ENCODE measurements around the gene KRT28. TPM values are rescaled to one million over a fixed set of nuclear protein-coding genes. Genes with fewer than 3 reads are reported as not detected.

KRT28 gene
- polyA plus RNA-seq, 1 experiment = not detected

GRCh38 chr17:40772101-40772500 lies 27.7 kb downstream of the KRT28 start, which contains the start of gene KRT26:
Gene KRT26, minus strand, starts transcription at chr17:40772201. Its CDS starts 88 bp downstream, at chr17:40772113.
- peaks cover 15% of the 10 kb centered on the region for H3K27me3 ChIP-seq (ENCODE audit: control insufficient read depth, insufficient read depth, low read length)

DNA sequence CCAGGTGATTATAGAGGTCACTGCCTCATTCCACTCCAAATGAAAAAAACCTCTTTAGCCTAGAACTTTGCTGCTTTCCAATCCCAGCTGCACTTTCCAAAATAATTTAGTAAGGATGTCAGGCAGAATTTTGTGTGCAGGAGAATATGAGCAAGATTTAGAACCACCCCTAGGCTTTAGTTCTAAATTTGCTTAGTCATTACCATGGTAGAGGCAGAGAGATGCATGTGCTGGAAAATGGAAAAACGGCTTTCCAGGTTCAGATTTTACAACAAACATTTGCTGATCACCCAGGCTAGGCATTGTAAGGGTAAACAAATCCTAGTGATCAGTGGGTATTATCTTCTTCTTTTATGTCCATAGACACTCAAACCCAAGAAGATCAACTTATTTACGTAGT lies 34.1 kb downstream of the KRT28 start:
- ChIA-PET POLR2A (no interaction called here), CTCF (no interaction called here)
- DNase-seq (ENCODE audit: low read depth) = no peak
- Histone ChIP-seq H3K4me3 (ENCODE audit: low read depth, low read length) (no peak overlapping the region), H3K36me3 (ENCODE audit: control insufficient read depth, insufficient read depth, low read length) (no peaks in the 10 kb centered on the region), H3K27me3 (ENCODE audit: control insufficient read depth, insufficient read depth, low read length) (peaks cover 2% of the 10 kb centered on the region)
- TF ChIP-seq CTCF (IDR thresholded peaks at IDR 0.05; ENCODE audit: insufficient read depth, low read depth, low read length) = no peak

More at GRCh38 chr17:40772101-40772500, 27.7 kb downstream of the KRT28 start, which contains the start of gene KRT26:
- Histone ChIP-seq H3K4me3 (ENCODE audit: low read depth, low read length) (no peak within 1 kb of the TSS), H3K36me3 (ENCODE audit: control insufficient read depth, insufficient read depth, low read length) (no peaks in the 10 kb centered on the region)
- ChIA-PET CTCF (interaction anchor here (0.7 to 0.8 kb wide), 2 partner anchors 13 to 32 kb away, joined by 3 to 4 read pairs; no protein-coding TSS in a partner anchor), POLR2A (no interaction called here)
- no peak for DNase-seq (ENCODE audit: low read depth)
- no peak for TF ChIP-seq CTCF (IDR thresholded peaks at IDR 0.05; ENCODE audit: insufficient read depth, low read depth, low read length)

GRCh38 chr17:40763752-40764151 lies 36.0 kb downstream of the KRT28 start:
- ChIA-PET POLR2A (no interaction called here), CTCF (interaction anchor here (0.9 kb wide), 1 partner anchor 118 kb away, joined by 3 read pairs; no protein-coding TSS in a partner anchor)
- Histone ChIP-seq H3K27me3 (ENCODE audit: control insufficient read depth, insufficient read depth, low read length) (no peaks in the 10 kb centered on the region; the same call in 1 of the 2 replicates), H3K4me3 (ENCODE audit: low read depth, low read length) (no peak overlapping the region), H3K36me3 (ENCODE audit: control insufficient read depth, insufficient read depth, low read length) (no peaks in the 10 kb centered on the region)
- TF ChIP-seq CTCF (IDR thresholded peaks at IDR 0.05; ENCODE audit: insufficient read depth, low read depth, low read length) = no peak
- no peak for DNase-seq (ENCODE audit: low read depth)

DNA sequence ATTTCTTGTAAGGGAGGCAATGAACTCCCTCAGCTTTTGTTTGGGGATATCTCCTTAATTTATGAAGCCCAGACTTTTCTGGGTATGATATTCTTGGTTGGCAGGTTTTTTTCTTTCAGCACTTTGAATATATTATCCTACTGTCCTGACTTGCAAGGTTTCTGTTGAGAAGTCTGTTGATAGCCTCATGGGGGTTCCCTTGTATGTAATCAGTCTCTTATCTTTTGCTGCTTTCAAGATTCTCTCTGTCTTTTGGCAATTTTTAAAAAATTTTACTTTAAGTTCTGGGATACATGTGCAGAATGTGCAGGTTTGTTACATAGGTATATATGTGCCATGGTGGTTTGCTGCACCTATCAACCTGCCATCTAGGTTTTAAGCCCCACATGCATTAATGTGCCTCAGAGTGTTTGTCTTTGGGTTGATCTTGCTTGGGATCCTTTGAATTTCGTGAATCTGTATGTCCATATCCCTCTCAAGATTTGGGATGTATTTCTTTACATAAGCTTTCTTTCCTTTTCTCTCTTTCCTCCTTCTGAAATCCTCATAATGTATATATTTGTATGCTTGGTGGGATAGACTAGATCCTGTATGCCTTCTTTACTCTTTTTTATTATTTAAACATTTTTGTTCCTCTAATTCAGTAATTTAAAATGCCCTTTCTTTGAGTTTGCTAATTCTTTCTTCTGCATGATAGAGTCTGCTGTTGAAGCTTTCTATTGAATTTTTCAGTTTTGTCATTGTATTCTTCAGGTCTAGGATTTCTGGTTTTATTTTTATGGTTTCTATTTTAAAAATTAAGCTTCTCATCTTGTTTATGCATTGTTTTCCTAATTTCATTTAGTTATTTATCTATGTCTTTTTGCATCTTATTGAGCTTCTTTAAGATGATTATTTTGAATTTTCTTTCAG lies 39.4 kb downstream of the KRT28 start:
- POLR2A ChIA-PET = no interaction called here
- DNase-seq (ENCODE audit: low read depth) = no peak
- TF ChIP-seq CTCF (IDR thresholded peaks at IDR 0.05; ENCODE audit: insufficient read depth, low read depth, low read length) = no peak
- H3K36me3 ChIP-seq (ENCODE audit: control insufficient read depth, insufficient read depth, low read length) = no peaks in the 10 kb centered on the region
- H3K27me3 ChIP-seq (ENCODE audit: control insufficient read depth, insufficient read depth, low read length) = no peaks in the 10 kb centered on the region
- CTCF ChIA-PET = interaction anchor here (1.0 kb wide), 1 partner anchor 11 kb away, joined by 5 read pairs; no protein-coding TSS in a partner anchor
- no peak overlapping the region for H3K4me3 ChIP-seq (ENCODE audit: low read depth, low read length)

DNA sequence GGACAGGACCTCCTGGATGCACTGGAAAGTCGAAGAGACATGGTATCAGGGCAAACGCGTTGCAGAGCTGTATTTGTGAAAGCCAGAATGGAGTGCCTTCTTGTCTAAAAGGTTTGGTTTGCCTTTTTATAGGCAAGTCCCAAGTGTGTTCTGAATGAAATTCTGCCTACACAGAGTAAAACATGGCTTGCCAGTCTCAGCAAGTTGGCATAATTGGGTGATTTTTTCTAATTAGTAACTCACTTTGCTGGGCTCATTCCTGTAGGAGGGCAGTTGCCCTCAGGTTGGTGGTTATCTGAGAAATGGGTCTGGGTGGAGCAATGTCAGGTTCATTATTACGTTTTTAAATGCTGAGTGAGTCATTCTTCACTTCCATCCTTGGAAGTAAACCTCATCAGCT lies 44.5 kb downstream of the KRT28 start, which contains the start of gene KRT25:
TSS of gene KRT25 (minus strand) at position 101 of the 400 bp plus-strand sequence. CDS start at position 41, 60 bp downstream.
- no peaks in the 10 kb centered on the region for H3K36me3 ChIP-seq (ENCODE audit: control insufficient read depth, insufficient read depth, low read length)
- H3K27me3 ChIP-seq (ENCODE audit: control insufficient read depth, insufficient read depth, low read length) = peaks cover 8% of the 10 kb centered on the region
- DNase-seq (ENCODE audit: low read depth) = no peak
- ChIA-PET POLR2A (no interaction called here), CTCF (no interaction called here)
- TF ChIP-seq CTCF (IDR thresholded peaks at IDR 0.05; ENCODE audit: insufficient read depth, low read depth, low read length) = no peak
- no peak within 1 kb of the TSS for H3K4me3 ChIP-seq (ENCODE audit: low read depth, low read length)

Data from BJ (cell line).